Ammon's horn (tissue), 1 donor: ENCODE results near the gene ANGPTL4.

Experiments used
- DNase-seq: peaks from one replicate; pipeline ENCODE4 v3.0.0-alpha.2; 2016; ENCODE audit warnings: low spot score

The ANGPTL4 gene

GRCh38 chr19:8413629-8413995 lies 49.7 kb downstream of the ANGPTL4 start:
- no peak for DNase-seq

- DNase-seq, result no peak
Observed at GRCh38 chr19:8416796-8417195, 52.8 kb downstream of the ANGPTL4 start.

GRCh38 chr19:8421484-8422461 lies 57.8 kb downstream of the ANGPTL4 start:
- no peak for DNase-seq

DNA sequence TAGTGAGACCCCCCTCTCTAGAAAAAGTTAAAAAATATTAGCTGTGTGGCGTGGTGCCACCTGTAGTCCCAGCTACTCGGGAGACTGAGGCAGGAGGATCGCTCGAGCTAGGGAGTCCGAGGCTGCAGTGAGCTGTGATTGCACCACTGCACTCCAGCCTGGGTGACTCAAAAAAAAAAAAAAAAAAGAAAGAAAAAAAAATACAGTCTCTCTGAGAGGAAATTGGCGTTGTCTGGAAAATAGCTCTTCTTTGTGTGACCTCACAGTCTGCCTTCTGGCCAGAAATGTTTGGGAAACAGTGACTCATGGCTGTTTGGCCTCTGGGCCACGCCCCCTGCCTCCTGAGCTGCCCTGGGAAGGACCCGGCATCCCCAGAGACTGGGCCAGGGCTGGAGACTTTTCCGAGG lies 59.9 kb downstream of the ANGPTL4 start:
- DNase-seq, result peak; percentile 58
